Activated CD4-positive, alpha-beta T cell treated with anti-CD3 and anti-CD28 coated beads, Interleukin-2, amount 10 ng/mL, durations not matched to agents 24 days and 14 days (primary cell): Measurements from ENCODE around the gene TMA7B. TPM values are rescaled to one million over a fixed set of nuclear protein-coding genes. Genes with fewer than 3 reads are reported as not detected.
A peak's percentile ranks its signal among the peaks of the same experiment; 100 is the strongest.

Source experiments
- DNase-seq: peaks from one replicate; pipeline ENCODE4 v3.0.0; 2022
- H3K27ac Mint-ChIP-seq: one replicate; pipeline ENCODE4 v1.8.0; 2022; ENCODE audit warnings: mild to moderate bottlenecking, mixed read lengths
- H3K27me3 Mint-ChIP-seq: one replicate; pipeline ENCODE4 v1.8.0; 2022; ENCODE audit warnings: mixed read lengths
- H3K36me3 Mint-ChIP-seq: one replicate; pipeline ENCODE4 v1.8.0; 2022; ENCODE audit warnings: low read depth, mild to moderate bottlenecking, mixed read lengths
- H3K4me1 Mint-ChIP-seq: one replicate; pipeline ENCODE4 v1.8.0; 2021; ENCODE audit warnings: mixed read lengths
- H3K4me3 Mint-ChIP-seq: one replicate; pipeline ENCODE4 v1.8.0; 2022; ENCODE audit warnings: mild to moderate bottlenecking, moderate library complexity, mixed read lengths
- H3K9me3 Mint-ChIP-seq: one replicate; pipeline ENCODE4 v1.8.0; 2021; ENCODE audit warnings: mixed read lengths
- intact Hi-C: fragments of 100-400 bp; cut with micrococcal nuclease; formaldehyde crosslinking; loops from one replicate; pipeline ENCODE4 v1.15.1; 2023
- total RNA-seq: library from RNA; stranded (reverse); gene quantifications from 2 replicates; pipeline ENCODE4 v1.2.3, GENCODE V29; 2022

TMA7B gene
- total RNA-seq, 1 donor from 2014 or later, result 0.96 TPM

- Mint-ChIP-seq H3K27me3 (no peaks in the 10 kb centered on the region), H3K9me3 (no peaks in the 10 kb centered on the region), H3K36me3 (peaks cover 8% of the 10 kb centered on the region), H3K27ac (peak overlapping the region; percentile 77), H3K4me3 (peak overlapping the region; percentile 57), H3K4me1 (peaks cover 85% of the 10 kb centered on the region)
- DNase-seq, result peak; percentile 70
- intact Hi-C loops, result no loop called here
Observed at GRCh38 chr22:39938509-39939111, 21.6 kb upstream of the TMA7B start.

DNA sequence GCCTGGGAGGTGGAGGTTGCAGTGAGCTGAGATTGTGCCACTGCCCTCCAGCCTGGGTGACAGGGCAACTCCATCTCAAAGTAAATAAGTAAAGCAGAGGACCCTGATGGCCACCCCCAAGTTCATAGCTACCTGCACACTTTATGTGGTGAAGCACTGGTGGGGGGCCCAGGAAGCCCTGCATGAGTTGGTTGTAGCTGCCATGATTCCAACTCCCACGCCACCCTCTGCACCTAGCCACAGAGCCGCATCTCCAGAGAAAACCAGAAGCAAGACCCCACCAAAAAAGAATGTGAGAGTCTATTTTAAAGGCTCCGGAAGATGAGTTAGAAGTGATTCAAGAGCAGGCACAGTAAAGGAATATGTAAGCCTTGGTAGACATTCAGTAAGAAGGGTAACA is 20.4 kb upstream of the TMA7B start:
- Mint-ChIP-seq H3K4me3 (no peak overlapping the region), H3K27me3 (no peaks in the 10 kb centered on the region), H3K9me3 (no peaks in the 10 kb centered on the region), H3K4me1 (peaks cover 82% of the 10 kb centered on the region), H3K36me3 (peaks cover 9% of the 10 kb centered on the region), H3K27ac (peak overlapping the region; percentile 40)
- intact Hi-C loops, result loop anchor here (5.0 kb wide), 2 partner anchors 318 to 408 kb away; partner anchors contain the start of gene RPS19BP1
- DNase-seq, result no peak

- Mint-ChIP-seq H3K9me3 (no peaks in the 10 kb centered on the region), H3K36me3 (peaks cover 11% of the 10 kb centered on the region), H3K4me1 (peaks cover 81% of the 10 kb centered on the region), H3K27me3 (no peaks in the 10 kb centered on the region), H3K4me3 (peak overlapping the region; percentile 8), H3K27ac (peak overlapping the region; percentile 72)
- DNase-seq, result peak; percentile 75
- intact Hi-C loops, result loop anchor here (5.0 kb wide), 2 partner anchors 319 to 409 kb away; partner anchors contain the start of gene RPS19BP1
Observed at GRCh38 chr22:39940757-39941305, 19.4 kb upstream of the TMA7B start.

- intact Hi-C loops, result loop anchor here (5.0 kb wide), 2 partner anchors 319 to 409 kb away; partner anchors contain the start of gene RPS19BP1
- H3K9me3 Mint-ChIP-seq, result no peaks in the 10 kb centered on the region
- no peaks in the 10 kb centered on the region for H3K27me3 Mint-ChIP-seq
- peaks cover 8% of the 10 kb centered on the region for H3K36me3 Mint-ChIP-seq
- DNase-seq, result no peak
- no peak overlapping the region for H3K4me3 Mint-ChIP-seq
- H3K4me1 Mint-ChIP-seq, result peaks cover 74% of the 10 kb centered on the region
- H3K27ac Mint-ChIP-seq, result peak overlapping the region; percentile 12
Observed at GRCh38 chr22:39941601-39942000, 18.6 kb upstream of the TMA7B start.

- peak overlapping the region; percentile 23 for H3K4me3 Mint-ChIP-seq
- H3K9me3 Mint-ChIP-seq, result no peaks in the 10 kb centered on the region
- peaks cover 14% of the 10 kb centered on the region for H3K36me3 Mint-ChIP-seq
- H3K27me3 Mint-ChIP-seq, result no peaks in the 10 kb centered on the region
- peak overlapping the region; percentile 74 for H3K27ac Mint-ChIP-seq
- intact Hi-C loops, result loop anchor here (5.0 kb wide), 2 partner anchors 320 to 410 kb away; partner anchors contain the start of gene RPS19BP1
- no peak for DNase-seq
- peaks cover 73% of the 10 kb centered on the region for H3K4me1 Mint-ChIP-seq
Observed at GRCh38 chr22:39942439-39943230, 17.6 kb upstream of the TMA7B start.

- no peak for DNase-seq
- Mint-ChIP-seq H3K9me3 (no peaks in the 10 kb centered on the region), H3K27me3 (no peaks in the 10 kb centered on the region), H3K27ac (peak overlapping the region; percentile 74), H3K36me3 (peaks cover 14% of the 10 kb centered on the region), H3K4me1 (peaks cover 66% of the 10 kb centered on the region), H3K4me3 (peak overlapping the region; percentile 23)
- intact Hi-C loops, result loop anchor here (5.0 kb wide), 2 partner anchors 321 to 411 kb away; partner anchors contain the start of gene RPS19BP1
Observed at GRCh38 chr22:39943337-39943736, 16.9 kb upstream of the TMA7B start.

- H3K27ac Mint-ChIP-seq, result peak overlapping the region; percentile 77
- no peaks in the 10 kb centered on the region for H3K9me3 Mint-ChIP-seq
- H3K4me3 Mint-ChIP-seq, result peak overlapping the region; percentile 27
- peaks cover 21% of the 10 kb centered on the region for H3K36me3 Mint-ChIP-seq
- DNase-seq, result no peak
- H3K27me3 Mint-ChIP-seq, result no peaks in the 10 kb centered on the region
- peaks cover 65% of the 10 kb centered on the region for H3K4me1 Mint-ChIP-seq
- intact Hi-C loops, result loop anchor here (5.0 kb wide), 2 partner anchors 322 to 412 kb away; partner anchors contain the start of gene RPS19BP1
Observed at GRCh38 chr22:39943953-39944872, 16.0 kb upstream of the TMA7B start.

- no peak overlapping the region for H3K27ac Mint-ChIP-seq
Observed at GRCh38 chr22:39946126-39946502, 14.1 kb upstream of the TMA7B start.

DNA sequence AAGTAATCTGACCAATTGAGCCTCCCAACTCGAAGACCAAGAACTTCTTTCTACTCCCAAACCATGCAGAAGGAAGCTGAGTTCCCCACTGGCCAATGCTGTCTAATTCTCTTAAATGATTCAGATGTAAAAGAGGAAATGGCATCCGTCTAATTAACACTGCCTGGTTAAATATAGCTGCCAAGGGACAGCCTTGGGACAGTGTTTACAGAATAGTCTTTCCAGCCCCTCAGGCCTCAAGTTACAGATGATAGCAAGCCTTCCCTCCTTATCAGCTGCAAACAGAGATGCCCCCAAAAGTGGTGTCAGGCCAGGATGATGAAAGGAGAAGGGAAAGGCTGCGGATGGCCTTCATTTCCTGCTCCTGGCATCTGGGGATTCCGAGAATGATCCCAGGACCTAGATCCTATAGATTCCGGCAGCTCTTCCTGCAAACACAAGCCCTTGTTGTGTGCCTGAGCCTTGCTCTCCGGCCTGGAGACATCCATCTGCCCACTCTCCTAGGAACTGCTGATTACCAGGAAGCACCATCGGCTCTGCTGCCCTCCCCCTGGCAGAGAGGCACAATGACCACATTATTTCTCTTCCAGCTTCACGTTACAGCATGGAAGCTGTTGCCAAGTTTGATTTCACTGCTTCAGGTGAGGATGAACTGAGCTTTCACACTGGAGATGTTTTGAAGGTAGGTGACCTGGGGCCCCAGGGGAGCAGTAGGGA is 13.5 kb upstream of the TMA7B start:
- intact Hi-C loops, result no loop called here
- H3K36me3 Mint-ChIP-seq, result peaks cover 42% of the 10 kb centered on the region
- H3K4me3 Mint-ChIP-seq, result peak overlapping the region; percentile 21
- no peaks in the 10 kb centered on the region for H3K9me3 Mint-ChIP-seq
- H3K27me3 Mint-ChIP-seq, result no peaks in the 10 kb centered on the region
- H3K27ac Mint-ChIP-seq, result peak overlapping the region; percentile 10
- peaks cover 69% of the 10 kb centered on the region for H3K4me1 Mint-ChIP-seq
- DNase-seq, result no peak

More at GRCh38 chr22:39946126-39946502, 14.1 kb upstream of the TMA7B start:
- H3K9me3 Mint-ChIP-seq, result no peaks in the 10 kb centered on the region
- H3K36me3 Mint-ChIP-seq, result peaks cover 39% of the 10 kb centered on the region
- DNase-seq, result no peak
- no peak overlapping the region for H3K4me3 Mint-ChIP-seq
- H3K27me3 Mint-ChIP-seq, result no peaks in the 10 kb centered on the region
- intact Hi-C loops, result no loop called here
- peaks cover 68% of the 10 kb centered on the region for H3K4me1 Mint-ChIP-seq

- Mint-ChIP-seq H3K4me3 (no peak overlapping the region), H3K4me1 (peaks cover 67% of the 10 kb centered on the region), H3K27me3 (no peaks in the 10 kb centered on the region), H3K9me3 (no peaks in the 10 kb centered on the region), H3K27ac (peak overlapping the region; percentile 1), H3K36me3 (peaks cover 43% of the 10 kb centered on the region)
- no peak for DNase-seq
- intact Hi-C loops, result no loop called here
Observed at GRCh38 chr22:39947220-39948216, 12.7 kb upstream of the TMA7B start.

DNA sequence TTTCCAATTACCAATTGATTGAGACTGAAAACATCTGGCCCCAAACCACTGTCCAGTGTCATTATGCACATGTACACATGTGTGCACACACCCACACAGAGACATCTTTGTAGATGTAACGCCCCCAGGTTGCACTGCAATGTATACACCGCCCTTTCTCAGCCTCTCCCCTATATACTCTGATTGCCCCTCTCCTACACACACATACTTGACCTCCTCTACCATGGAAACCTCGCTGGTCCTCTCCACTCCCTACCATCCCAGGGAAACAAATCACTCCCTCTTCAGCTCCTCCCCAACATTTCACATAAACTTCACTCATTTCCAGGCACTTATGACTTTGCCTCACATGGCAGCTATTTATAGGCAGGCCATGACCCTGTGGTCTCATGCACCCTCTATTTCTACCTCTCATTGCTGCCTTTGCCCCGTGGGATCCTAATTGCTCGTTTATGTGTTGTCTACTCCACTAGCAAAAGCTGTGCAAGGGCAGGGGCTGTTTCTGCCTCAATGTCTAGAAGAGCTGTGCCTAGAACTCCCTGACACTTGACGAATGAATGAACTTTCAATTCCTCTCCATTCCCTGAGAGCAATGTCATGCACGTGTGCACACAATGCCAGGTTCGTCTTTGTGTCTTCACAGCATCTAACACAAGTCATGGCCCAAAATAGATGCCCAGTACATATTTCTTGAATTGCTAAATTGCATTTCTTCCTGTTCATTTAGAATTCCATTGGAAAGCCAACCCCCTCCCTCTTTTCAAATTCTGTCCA is 10.0 kb upstream of the TMA7B start:
- intact Hi-C loops, result no loop called here
- no peak overlapping the region for H3K4me3 Mint-ChIP-seq
- no peaks in the 10 kb centered on the region for H3K9me3 Mint-ChIP-seq
- H3K4me1 Mint-ChIP-seq, result peaks cover 63% of the 10 kb centered on the region
- peaks cover 56% of the 10 kb centered on the region for H3K36me3 Mint-ChIP-seq
- H3K27me3 Mint-ChIP-seq, result no peaks in the 10 kb centered on the region
- peak overlapping the region; percentile 1 for H3K27ac Mint-ChIP-seq
- no peak for DNase-seq
